Neural progenitor cell (in vitro differentiated cells): ENCODE measurements around the gene CCDC141. TPM values are rescaled to one million over a fixed set of nuclear protein-coding genes. Genes with fewer than 3 reads are reported as not detected.

Experiments
- DNase-seq: peaks from one replicate; pipeline ENCODE4 v3.0.0-alpha.2; 2016; ENCODE audit warnings: low spot score
- H2AFZ ChIP-seq: fragments of 200-600 bp; sonication (generic); replicated peaks from 2 replicates; pipeline ENCODE4 v1.6.1; 2016; ENCODE audit warnings: antibody characterized with exemption
- H3F3A ChIP-seq: fragments of 200-600 bp; sonication (generic); 2 replicates; pipeline ENCODE4 v1.6.1; 2016; ENCODE audit warnings: antibody characterized with exemption, low read depth
- H3K27ac ChIP-seq: fragments of 200-600 bp; sonication (generic); 2 replicates; pipeline ENCODE4 v1.5.1; 2016; ENCODE audit warnings: mild to moderate bottlenecking
- H3K27me3 ChIP-seq: fragments of 200-600 bp; sonication (generic); 2 replicates; pipeline ENCODE4 v1.6.1; 2016; ENCODE audit warnings: mild to moderate bottlenecking, moderate library complexity
- H3K36me3 ChIP-seq: fragments of 200-600 bp; sonication (generic); 2 replicates; pipeline ENCODE4 v1.5.1; 2016
- H3K4me1 ChIP-seq: fragments of 200-600 bp; sonication (generic); 2 replicates; pipeline ENCODE4 v1.6.1; 2016; ENCODE audit warnings: mixed run types
- H3K4me2 ChIP-seq: fragments of 200-600 bp; sonication (generic); 2 replicates; pipeline ENCODE4 v1.6.1; 2016
- H3K4me3 ChIP-seq: fragments of 200-600 bp; sonication (generic); 2 replicates; pipeline ENCODE4 v1.5.1; 2016
- H3K79me2 ChIP-seq: fragments of 200-600 bp; sonication (generic); 2 replicates; pipeline ENCODE4 v1.6.1; 2016; ENCODE audit warnings: low read depth
- H3K9ac ChIP-seq: fragments of 200-600 bp; sonication (generic); 2 replicates; pipeline ENCODE4 v1.6.1; 2016
- H3K9me3 ChIP-seq: fragments of 200-600 bp; sonication (generic); 2 replicates; pipeline ENCODE4 v1.5.1; 2016; ENCODE audit warnings: low read depth
- H4K20me1 ChIP-seq: fragments of 200-600 bp; sonication (generic); 2 replicates; pipeline ENCODE4 v1.6.1; 2016; ENCODE audit warnings: low read depth
- H3K27ac Mint-ChIP-seq: 3 replicates; pipeline ENCODE4 v1.8.0; 2021; ENCODE audit warnings: mixed read lengths
- H3K27me3 Mint-ChIP-seq: 2 replicates; pipeline ENCODE4 v1.8.0; 2022; ENCODE audit warnings: low read depth, mild to moderate bottlenecking, inconsistent platforms, moderate library complexity, mixed read lengths; ENCODE audit not compliant: insufficient read depth
- H3K36me3 Mint-ChIP-seq: 3 replicates; pipeline ENCODE4 v1.8.0; 2021; ENCODE audit warnings: mixed read lengths
- H3K4me1 Mint-ChIP-seq: 3 replicates; pipeline ENCODE4 v1.8.0; 2021; ENCODE audit warnings: mixed read lengths
- H3K4me3 Mint-ChIP-seq: 3 replicates; pipeline ENCODE4 v1.8.0; 2021; ENCODE audit warnings: mild to moderate bottlenecking, moderate library complexity, mixed read lengths
- H3K9me3 Mint-ChIP-seq: 3 replicates; pipeline ENCODE4 v1.8.0; 2020; ENCODE audit warnings: mixed read lengths
- EZH2 ChIP-seq: fragments of 200-600 bp; sonication (generic); IDR thresholded peaks from 2 replicates; pipeline ENCODE4 v1.6.1; 2017; ENCODE audit warnings: antibody characterized with exemption, mild to moderate bottlenecking, moderate library complexity
- EZH2phosphoT487 ChIP-seq: fragments of 200-600 bp; sonication (generic); IDR thresholded peaks from 2 replicates; pipeline ENCODE4 v1.6.1; 2017; ENCODE audit warnings: antibody characterized with exemption
- total RNA-seq: library from RNA; depleted of rRNA; stranded (reverse); fragments of >200 nt; gene quantifications from 2 replicates; pipeline ENCODE4 v1.2.3, GENCODE V29; 2015; ENCODE audit warnings: low replicate concordance
- TF ChIP-seq, protein P1 (sequence below): fragments of 200-600 bp; sonication (generic); IDR thresholded peaks from 2 replicates; pipeline ENCODE4 v1.5.1; 2017; ENCODE audit warnings: antibody characterized with exemption, mild to moderate bottlenecking

The CCDC141 gene
- total RNA-seq, 1 donor from 2014 or later: 1.8 TPM

DNA sequence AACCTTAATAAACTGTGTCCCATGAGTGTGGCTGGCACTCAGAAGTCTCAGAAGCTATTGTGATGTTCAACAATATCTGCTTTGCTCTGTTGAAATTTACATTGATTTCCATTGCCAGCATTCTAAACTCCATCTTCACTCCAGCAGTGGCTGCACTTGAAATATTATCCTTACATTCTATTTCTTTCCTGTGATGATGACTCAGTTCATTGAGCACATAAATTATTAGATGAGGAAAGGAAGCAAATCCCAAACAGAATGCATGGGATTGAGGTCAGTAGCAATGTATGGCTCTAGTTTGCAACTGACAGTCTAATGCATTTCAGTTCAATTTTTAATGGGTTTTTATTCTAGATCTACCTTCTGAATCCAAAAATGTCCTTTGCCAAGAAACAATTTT is 150.3 kb downstream of the CCDC141 start:
- no peaks in the 10 kb centered on the region for H3K79me2 ChIP-seq
- H2AFZ ChIP-seq: no peak overlapping the region
- no peaks in the 10 kb centered on the region for H3F3A ChIP-seq
- H4K20me1 ChIP-seq: no peaks in the 10 kb centered on the region
- Mint-ChIP-seq H3K9me3 (no peaks in the 10 kb centered on the region), H3K27ac (no peak overlapping the region), H3K36me3 (no peaks in the 10 kb centered on the region), H3K27me3 (peaks cover 3% of the 10 kb centered on the region), H3K4me3 (no peak overlapping the region), H3K4me1 (peaks cover 5% of the 10 kb centered on the region)
- no peak for DNase-seq
- H3K27me3 ChIP-seq: no peaks in the 10 kb centered on the region
- no peaks in the 10 kb centered on the region for H3K9me3 ChIP-seq
- TF ChIP-seq EZH2 (no peak), EZH2phosphoT487 (no peak)
- TF ChIP-seq, protein P1, sequence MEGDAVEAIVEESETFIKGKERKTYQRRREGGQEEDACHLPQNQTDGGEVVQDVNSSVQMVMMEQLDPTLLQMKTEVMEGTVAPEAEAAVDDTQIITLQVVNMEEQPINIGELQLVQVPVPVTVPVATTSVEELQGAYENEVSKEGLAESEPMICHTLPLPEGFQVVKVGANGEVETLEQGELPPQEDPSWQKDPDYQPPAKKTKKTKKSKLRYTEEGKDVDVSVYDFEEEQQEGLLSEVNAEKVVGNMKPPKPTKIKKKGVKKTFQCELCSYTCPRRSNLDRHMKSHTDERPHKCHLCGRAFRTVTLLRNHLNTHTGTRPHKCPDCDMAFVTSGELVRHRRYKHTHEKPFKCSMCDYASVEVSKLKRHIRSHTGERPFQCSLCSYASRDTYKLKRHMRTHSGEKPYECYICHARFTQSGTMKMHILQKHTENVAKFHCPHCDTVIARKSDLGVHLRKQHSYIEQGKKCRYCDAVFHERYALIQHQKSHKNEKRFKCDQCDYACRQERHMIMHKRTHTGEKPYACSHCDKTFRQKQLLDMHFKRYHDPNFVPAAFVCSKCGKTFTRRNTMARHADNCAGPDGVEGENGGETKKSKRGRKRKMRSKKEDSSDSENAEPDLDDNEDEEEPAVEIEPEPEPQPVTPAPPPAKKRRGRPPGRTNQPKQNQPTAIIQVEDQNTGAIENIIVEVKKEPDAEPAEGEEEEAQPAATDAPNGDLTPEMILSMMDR: no peak
- peaks cover 12% of the 10 kb centered on the region for H3K4me1 ChIP-seq
- H3K4me2 ChIP-seq: no peak overlapping the region
- H3K36me3 ChIP-seq: no peaks in the 10 kb centered on the region
- H3K27ac ChIP-seq: no peak overlapping the region
- no peak overlapping the region for H3K4me3 ChIP-seq
- no peak overlapping the region for H3K9ac ChIP-seq

DNA sequence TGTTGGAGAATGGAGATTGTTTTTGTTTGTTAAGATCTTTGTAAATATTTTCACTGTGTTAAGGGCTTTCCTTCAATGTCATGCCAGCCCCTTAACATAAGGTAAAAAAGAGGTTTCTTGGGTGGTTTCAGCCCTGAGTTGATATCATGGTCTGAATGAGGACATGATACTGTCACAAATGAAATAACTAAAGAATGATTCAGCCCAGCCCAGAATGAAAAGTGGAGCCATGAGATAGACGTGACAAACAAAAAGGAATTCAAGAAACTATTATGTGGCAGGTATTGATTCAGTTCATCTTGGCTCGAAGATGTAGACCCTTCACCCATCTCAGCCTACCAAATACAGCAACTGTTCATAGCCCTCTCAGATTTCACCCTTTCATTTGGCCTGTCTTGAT is 154.1 kb downstream of the CCDC141 start:
- Histone ChIP-seq H3K4me3 (no peak overlapping the region), H3K27ac (no peak overlapping the region), H3K79me2 (no peaks in the 10 kb centered on the region), H3F3A (no peaks in the 10 kb centered on the region), H3K4me2 (no peak overlapping the region), H3K36me3 (no peaks in the 10 kb centered on the region), H3K4me1 (peaks cover 12% of the 10 kb centered on the region), H2AFZ (no peak overlapping the region), H3K27me3 (no peaks in the 10 kb centered on the region), H4K20me1 (no peaks in the 10 kb centered on the region), H3K9ac (no peak overlapping the region), H3K9me3 (no peaks in the 10 kb centered on the region)
- H3K36me3 Mint-ChIP-seq: no peaks in the 10 kb centered on the region
- no peak for DNase-seq
- no peak overlapping the region for H3K27ac Mint-ChIP-seq
- H3K4me1 Mint-ChIP-seq: peaks cover 5% of the 10 kb centered on the region
- H3K27me3 Mint-ChIP-seq: no peaks in the 10 kb centered on the region
- no peak for TF ChIP-seq EZH2
- no peak for TF ChIP-seq EZH2phosphoT487
- TF ChIP-seq, protein P1: no peak
- H3K9me3 Mint-ChIP-seq: no peaks in the 10 kb centered on the region
- H3K4me3 Mint-ChIP-seq: no peak overlapping the region

DNA sequence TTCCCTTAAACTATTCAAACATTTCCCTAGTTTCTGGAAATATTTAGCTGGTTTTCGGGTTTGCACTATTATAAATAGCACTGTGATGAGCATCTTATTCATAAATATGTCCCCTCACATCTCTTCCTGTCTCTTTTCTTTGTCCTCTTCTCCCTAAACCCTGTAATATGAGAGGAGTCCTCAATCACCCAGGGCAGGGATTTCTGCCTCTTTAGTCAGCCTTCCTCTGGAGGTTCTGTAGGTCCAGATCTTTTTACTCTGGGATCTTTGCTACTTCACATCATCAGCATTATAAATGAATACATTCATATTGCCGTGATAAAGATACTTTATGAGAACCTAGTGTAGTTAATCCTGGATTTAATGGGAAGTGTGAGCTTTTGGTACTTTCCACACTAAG is 154.8 kb downstream of the CCDC141 start:
- H3F3A ChIP-seq: no peaks in the 10 kb centered on the region
- H3K4me1 ChIP-seq: peaks cover 12% of the 10 kb centered on the region
- no peak for DNase-seq
- H3K9me3 Mint-ChIP-seq: no peaks in the 10 kb centered on the region
- peaks cover 5% of the 10 kb centered on the region for H3K4me1 Mint-ChIP-seq
- H3K27me3 Mint-ChIP-seq: no peaks in the 10 kb centered on the region
- H3K4me3 Mint-ChIP-seq: no peak overlapping the region
- H3K9me3 ChIP-seq: no peaks in the 10 kb centered on the region
- no peaks in the 10 kb centered on the region for H3K27me3 ChIP-seq
- no peak overlapping the region for H3K27ac Mint-ChIP-seq
- H3K27ac ChIP-seq: no peak overlapping the region
- TF ChIP-seq EZH2: no peak
- no peak for TF ChIP-seq EZH2phosphoT487
- TF ChIP-seq, protein P1: no peak
- no peak overlapping the region for H3K4me2 ChIP-seq
- no peaks in the 10 kb centered on the region for H4K20me1 ChIP-seq
- H3K79me2 ChIP-seq: no peaks in the 10 kb centered on the region
- H3K9ac ChIP-seq: no peak overlapping the region
- no peaks in the 10 kb centered on the region for H3K36me3 ChIP-seq
- H3K4me3 ChIP-seq: no peak overlapping the region
- H3K36me3 Mint-ChIP-seq: no peaks in the 10 kb centered on the region
- peak overlapping the region; percentile 47 for H2AFZ ChIP-seq
